Stimulated activated naive CD8-positive, alpha-beta T cell treated with anti-CD3 and anti-CD28 coated beads, Interleukin-15, amount 100 ng/mL, for 72 hours (primary cell): ENCODE data around the gene PFDN6.
"Not testable (repeated sequence)": the region's sequence is repeated elsewhere in the genome, so short reads cannot be mapped to it uniquely, and the experiment has no call there.

Experiments used
- ATAC-seq: fragments of 150-1000 bp; cut with Tn5 transposase; 2 replicates; pipeline ENCODE4 v1.10.0; 2021; ENCODE audit warnings: mild to moderate bottlenecking, moderate library complexity
- DNase-seq, 2 donors: peaks; one replicate each; pipeline ENCODE4 v3.0.0; 2021 to 2022
- H3K27ac Mint-ChIP-seq, 2 donors: one replicate each; pipeline ENCODE4 v1.8.0; 2022; ENCODE audit warnings: mild to moderate bottlenecking in 2 of 2, mixed read lengths in 2 of 2, moderate library complexity in 2 of 2
- H3K27me3 Mint-ChIP-seq: one replicate; pipeline ENCODE4 v1.8.0; 2022; ENCODE audit warnings: mixed read lengths
- H3K4me1 Mint-ChIP-seq: one replicate; pipeline ENCODE4 v1.8.0; 2022; ENCODE audit warnings: mild to moderate bottlenecking, mixed read lengths
- H3K4me3 Mint-ChIP-seq, 2 donors: one replicate each; pipeline ENCODE4 v1.8.0; 2022; ENCODE audit warnings: mild to moderate bottlenecking in 2 of 2, mixed read lengths in 2 of 2, moderate library complexity in 1 of 2
- H3K9me3 Mint-ChIP-seq, 2 donors: one replicate each; pipeline ENCODE4 v1.8.0; 2022; ENCODE audit warnings: mixed read lengths in 2 of 2

Gene PFDN6

GRCh38 chr6:33288921-33289783, at the start of gene PFDN6, which contains the start of gene WDR46:
Gene PFDN6, plus strand, starts transcription at chr6:33289601. Its CDS starts 256 bp downstream, at chr6:33289857.
Gene WDR46, minus strand, starts transcription at chr6:33289239. Its CDS starts 69 bp downstream, at chr6:33289170.
- ATAC-seq (peak; percentile 97), DNase-seq (peak; percentile 77 to 86)
- Mint-ChIP-seq H3K4me3 (peak within 1 kb of the TSS; percentile 100), H3K4me1 (peaks cover 51% of the 10 kb centered on the region), H3K27ac (peak within 1 kb of the TSS; percentile 94 to 99), H3K9me3 (no peaks in the 10 kb centered on the region), H3K27me3 (no peaks in the 10 kb centered on the region)

GRCh38 chr6:33241968-33242367, 47.4 kb upstream of the PFDN6 start:
- Mint-ChIP-seq H3K9me3 (no peaks in the 10 kb centered on the region), H3K4me1 (peaks cover 27% of the 10 kb centered on the region), H3K27ac (peak overlapping the region in 1 of 2 donors; percentile 36), H3K4me3 (peak overlapping the region; percentile 56 to 58), H3K27me3 (peaks cover 7% of the 10 kb centered on the region)
- DNase-seq (no peak), ATAC-seq (peak; percentile 98)

GRCh38 chr6:33243476-33243875, 45.9 kb upstream of the PFDN6 start:
- Mint-ChIP-seq H3K4me3 (no peak overlapping the region), H3K4me1 (peaks cover 35% of the 10 kb centered on the region), H3K9me3 (no peaks in the 10 kb centered on the region), H3K27ac (no peak overlapping the region), H3K27me3 (peaks cover 7% of the 10 kb centered on the region)
- DNase-seq (no peak), ATAC-seq (no peak)

- peak overlapping the region; percentile 90 to 94 for H3K4me3 Mint-ChIP-seq
Observed at GRCh38 chr6:33247977-33248642, 41.3 kb upstream of the PFDN6 start.

GRCh38 chr6:33248643-33248931, 40.8 kb upstream of the PFDN6 start:
- Mint-ChIP-seq H3K9me3 (no peaks in the 10 kb centered on the region), H3K4me1 (peaks cover 52% of the 10 kb centered on the region), H3K4me3 (peak overlapping the region; percentile 90 to 94), H3K27me3 (no peaks in the 10 kb centered on the region), H3K27ac (peak overlapping the region; percentile 85 to 99)
- ATAC-seq, result peak; percentile 58
- DNase-seq, result no peak

More at GRCh38 chr6:33247977-33248642, 41.3 kb upstream of the PFDN6 start:
- Mint-ChIP-seq H3K4me1 (peaks cover 56% of the 10 kb centered on the region), H3K27ac (peak overlapping the region; percentile 85 to 99), H3K9me3 (no peaks in the 10 kb centered on the region), H3K27me3 (no peaks in the 10 kb centered on the region)
- DNase-seq (peak; percentile 91 to 92), ATAC-seq (peak; percentile 59)

GRCh38 chr6:33248932-33249731, 40.3 kb upstream of the PFDN6 start:
- ATAC-seq (peak; percentile 90), DNase-seq (peak; percentile 97 to 99)
- H3K27me3 Mint-ChIP-seq, result no peaks in the 10 kb centered on the region
- H3K27ac Mint-ChIP-seq, result peak overlapping the region; percentile 96 to 99
- peaks cover 47% of the 10 kb centered on the region for H3K4me1 Mint-ChIP-seq
- peak overlapping the region; percentile 90 to 94 for H3K4me3 Mint-ChIP-seq
- no peaks in the 10 kb centered on the region for H3K9me3 Mint-ChIP-seq

GRCh38 chr6:33249732-33250630, 39.4 kb upstream of the PFDN6 start:
- Mint-ChIP-seq H3K9me3 (no peaks in the 10 kb centered on the region), H3K27me3 (no peaks in the 10 kb centered on the region), H3K27ac (peak overlapping the region; percentile 96 to 97), H3K4me3 (peak overlapping the region; percentile 90 to 94), H3K4me1 (peaks cover 47% of the 10 kb centered on the region)
- DNase-seq, result peak in 1 of 2 donors; percentile 14
- ATAC-seq, result no peak

GRCh38 chr6:33250731-33251130, 38.7 kb upstream of the PFDN6 start:
- H3K4me1 Mint-ChIP-seq, result peaks cover 47% of the 10 kb centered on the region
- peak overlapping the region; percentile 90 to 94 for H3K4me3 Mint-ChIP-seq
- no peak for ATAC-seq
- H3K9me3 Mint-ChIP-seq, result no peaks in the 10 kb centered on the region
- no peaks in the 10 kb centered on the region for H3K27me3 Mint-ChIP-seq
- H3K27ac Mint-ChIP-seq, result peak overlapping the region; percentile 92 to 96
- no peak for DNase-seq

- DNase-seq (no peak), ATAC-seq (no peak)
- Mint-ChIP-seq H3K9me3 (no peaks in the 10 kb centered on the region), H3K27me3 (no peaks in the 10 kb centered on the region), H3K27ac (peak overlapping the region in 1 of 2 donors; percentile 66), H3K4me1 (peaks cover 47% of the 10 kb centered on the region), H3K4me3 (peak overlapping the region; percentile 60 to 94)
Observed at GRCh38 chr6:33251395-33252012, 37.9 kb upstream of the PFDN6 start.

GRCh38 chr6:33252759-33253158, 36.6 kb upstream of the PFDN6 start:
- ATAC-seq, result no peak
- no peak for DNase-seq
- no peak overlapping the region for H3K4me3 Mint-ChIP-seq
- H3K9me3 Mint-ChIP-seq, result no peaks in the 10 kb centered on the region
- no peak overlapping the region for H3K27ac Mint-ChIP-seq
- peaks cover 47% of the 10 kb centered on the region for H3K4me1 Mint-ChIP-seq
- H3K27me3 Mint-ChIP-seq, result no peaks in the 10 kb centered on the region

GRCh38 chr6:33254591-33254990, 34.8 kb upstream of the PFDN6 start:
- Mint-ChIP-seq H3K27ac (no peak overlapping the region), H3K4me3 (no peak overlapping the region), H3K4me1 (peaks cover 31% of the 10 kb centered on the region), H3K27me3 (no peaks in the 10 kb centered on the region), H3K9me3 (no peaks in the 10 kb centered on the region)
- no peak for DNase-seq
- ATAC-seq, result no peak

GRCh38 chr6:33259032-33259431, 30.4 kb upstream of the PFDN6 start:
- Mint-ChIP-seq H3K27ac (no peak overlapping the region), H3K4me1 (peaks cover 8% of the 10 kb centered on the region), H3K27me3 (no peaks in the 10 kb centered on the region), H3K9me3 (no peaks in the 10 kb centered on the region), H3K4me3 (no peak overlapping the region)
- no peak for DNase-seq
- ATAC-seq, result no peak

- not testable (repeated sequence) for DNase-seq, H3K9me3 Mint-ChIP-seq, H3K27ac Mint-ChIP-seq, H3K4me3 Mint-ChIP-seq, ATAC-seq, H3K27me3 Mint-ChIP-seq
- peaks cover 16% of the 10 kb centered on the region for H3K4me1 Mint-ChIP-seq
Observed at GRCh38 chr6:33262490-33262889, 26.9 kb upstream of the PFDN6 start.

- Mint-ChIP-seq H3K27me3 (no peaks in the 10 kb centered on the region), H3K4me1 (peaks cover 16% of the 10 kb centered on the region), H3K4me3 (no peak overlapping the region), H3K27ac (peak overlapping the region in 1 of 2 donors; percentile 82), H3K9me3 (no peaks in the 10 kb centered on the region)
- no peak for DNase-seq
- no peak for ATAC-seq
Observed at GRCh38 chr6:33264015-33264414, 25.4 kb upstream of the PFDN6 start.
